ENCODE results near the gene SEMA4G.

SEMA4G gene

GRCh38 chr10:101002456-101002855, 33.2 kb downstream of the SEMA4G start:
- no peak for TF ChIP-seq TAF1 (IDR thresholded peaks at IDR 0.05; ENCODE audit: borderline replicate concordance, low read depth, low read length)
- no peak for TF ChIP-seq POLR2AphosphoS5 (IDR thresholded peaks at IDR 0.05; ENCODE audit: low read depth, low read length)
- TF ChIP-seq POLR2A (IDR thresholded peaks at IDR 0.05; ENCODE audit: low read depth, low read length) = no peak
- FAIRE-seq = no peak

GRCh38 chr10:101003639-101004206, 34.4 kb downstream of the SEMA4G start:
- TF ChIP-seq TAF1 (IDR thresholded peaks at IDR 0.05; ENCODE audit: borderline replicate concordance, low read depth, low read length) (no peak), POLR2AphosphoS5 (IDR thresholded peaks at IDR 0.05; ENCODE audit: low read depth, low read length) (no peak), POLR2A (IDR thresholded peaks at IDR 0.05; ENCODE audit: low read depth, low read length) (no peak)
- FAIRE-seq (no peak), DNase-seq (ENCODE audit: insufficient read length) (no peak)

More at GRCh38 chr10:101002456-101002855, 33.2 kb downstream of the SEMA4G start:
- DNase-seq (ENCODE audit: insufficient read length) = no peak

- DNase-seq (ENCODE audit: insufficient read length) (no peak), FAIRE-seq (no peak)
- TF ChIP-seq TAF1 (IDR thresholded peaks at IDR 0.05; ENCODE audit: borderline replicate concordance, low read depth, low read length) (no peak), POLR2A (IDR thresholded peaks at IDR 0.05; ENCODE audit: low read depth, low read length) (no peak), POLR2AphosphoS5 (IDR thresholded peaks at IDR 0.05; ENCODE audit: low read depth, low read length) (no peak)
These were observed 36.1 kb downstream of the SEMA4G start for GRCh38 chr10:101005361-101005760.

GRCh38 chr10:101005869-101006567, 36.7 kb downstream of the SEMA4G start:
- TF ChIP-seq POLR2A (IDR thresholded peaks at IDR 0.05; ENCODE audit: low read depth, low read length) (no peak), TAF1 (IDR thresholded peaks at IDR 0.05; ENCODE audit: borderline replicate concordance, low read depth, low read length) (no peak), POLR2AphosphoS5 (IDR thresholded peaks at IDR 0.05; ENCODE audit: low read depth, low read length) (no peak)
- FAIRE-seq = no peak
- DNase-seq (ENCODE audit: insufficient read length) = no peak

GRCh38 chr10:101006593-101007098, 37.3 kb downstream of the SEMA4G start:
- no peak for TF ChIP-seq TAF1 (IDR thresholded peaks at IDR 0.05; ENCODE audit: borderline replicate concordance, low read depth, low read length)
- no peak for TF ChIP-seq POLR2AphosphoS5 (IDR thresholded peaks at IDR 0.05; ENCODE audit: low read depth, low read length)
- no peak for TF ChIP-seq POLR2A (IDR thresholded peaks at IDR 0.05; ENCODE audit: low read depth, low read length)
- FAIRE-seq (no peak), DNase-seq (ENCODE audit: insufficient read length) (no peak)

- TF ChIP-seq TAF1 (IDR thresholded peaks at IDR 0.05; ENCODE audit: borderline replicate concordance, low read depth, low read length) (no peak), POLR2A (IDR thresholded peaks at IDR 0.05; ENCODE audit: low read depth, low read length) (no peak), POLR2AphosphoS5 (IDR thresholded peaks at IDR 0.05; ENCODE audit: low read depth, low read length) (no peak)
- DNase-seq (ENCODE audit: insufficient read length) = no peak
- FAIRE-seq = no peak
These were observed 37.9 kb downstream of the SEMA4G start for GRCh38 chr10:101007099-101007711.

- no peak for FAIRE-seq
These were observed 38.9 kb downstream of the SEMA4G start for GRCh38 chr10:101007915-101008822.

GRCh38 chr10:101008823-101009423, 39.6 kb downstream of the SEMA4G start:
- FAIRE-seq (no peak), DNase-seq (ENCODE audit: insufficient read length) (no peak)
- TF ChIP-seq TAF1 (IDR thresholded peaks at IDR 0.05; ENCODE audit: borderline replicate concordance, low read depth, low read length) = no peak
- TF ChIP-seq POLR2AphosphoS5 (IDR thresholded peaks at IDR 0.05; ENCODE audit: low read depth, low read length) = no peak
- TF ChIP-seq POLR2A (IDR thresholded peaks at IDR 0.05; ENCODE audit: low read depth, low read length) = no peak

More at GRCh38 chr10:101007915-101008822, 38.9 kb downstream of the SEMA4G start:
- no peak for DNase-seq (ENCODE audit: insufficient read length)
- TF ChIP-seq POLR2AphosphoS5 (IDR thresholded peaks at IDR 0.05; ENCODE audit: low read depth, low read length) (no peak), TAF1 (IDR thresholded peaks at IDR 0.05; ENCODE audit: borderline replicate concordance, low read depth, low read length) (no peak), POLR2A (IDR thresholded peaks at IDR 0.05; ENCODE audit: low read depth, low read length) (no peak)

GRCh38 chr10:101010329-101010728, 41.0 kb downstream of the SEMA4G start:
- FAIRE-seq = no peak
- DNase-seq (ENCODE audit: insufficient read length) = no peak
- TF ChIP-seq POLR2A (IDR thresholded peaks at IDR 0.05; ENCODE audit: low read depth, low read length) = no peak
- no peak for TF ChIP-seq POLR2AphosphoS5 (IDR thresholded peaks at IDR 0.05; ENCODE audit: low read depth, low read length)
- TF ChIP-seq TAF1 (IDR thresholded peaks at IDR 0.05; ENCODE audit: borderline replicate concordance, low read depth, low read length) = no peak

GRCh38 chr10:101011517-101012423, 42.5 kb downstream of the SEMA4G start:
- no peak for DNase-seq (ENCODE audit: insufficient read length)

More at GRCh38 chr10:101011517-101012423, 42.5 kb downstream of the SEMA4G start:
- TF ChIP-seq TAF1 (IDR thresholded peaks at IDR 0.05; ENCODE audit: borderline replicate concordance, low read depth, low read length) (no peak), POLR2A (IDR thresholded peaks at IDR 0.05; ENCODE audit: low read depth, low read length) (no peak), POLR2AphosphoS5 (IDR thresholded peaks at IDR 0.05; ENCODE audit: low read depth, low read length) (no peak)
- no peak for FAIRE-seq

Data from GM12892 (cell line).